Muscle of back (tissue), 11 donors: ENCODE results near the gene KANK4. TPM values are rescaled to one million over a fixed set of nuclear protein-coding genes. Genes with fewer than 3 reads are reported as not detected.

Experiments
- DNase-seq, 3 donors: peaks; one replicate each; pipeline versions ENCODE4 v3.0.0 to v3.0.0-alpha.2; 2013
- polyA plus RNA-seq, 10 donors: library from polyadenylated mRNA; unstranded; fragments of 120-200 nt; gene quantifications; one replicate each; pipeline ENCODE4 v1.2.1, GENCODE V29; 2013; ENCODE audit not compliant: insufficient read length in 10 of 10

KANK4 gene
- polyA plus RNA-seq, 10 donors: 8.2 to 14.2 (median 10.8) TPM

DNA sequence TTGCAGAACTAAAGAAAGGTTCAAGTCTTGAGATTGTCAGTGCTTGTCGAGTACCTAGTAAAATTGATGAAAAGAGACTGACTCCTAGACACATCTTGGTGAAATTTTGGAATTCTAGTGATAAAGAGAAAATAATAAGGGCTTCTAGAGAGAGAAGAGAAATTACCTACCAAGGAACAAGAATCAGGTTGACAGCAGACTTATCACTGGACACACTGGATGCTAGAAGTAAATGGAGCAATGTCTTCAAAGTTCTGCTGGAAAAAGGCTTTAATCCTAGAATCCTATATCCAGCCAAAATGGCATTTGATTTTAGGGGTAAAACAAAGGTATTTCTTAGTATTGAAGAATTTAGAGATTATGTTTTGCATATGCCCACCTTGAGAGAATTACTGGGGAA is 108.3 kb downstream of the KANK4 start:
- no peak for DNase-seq

DNA sequence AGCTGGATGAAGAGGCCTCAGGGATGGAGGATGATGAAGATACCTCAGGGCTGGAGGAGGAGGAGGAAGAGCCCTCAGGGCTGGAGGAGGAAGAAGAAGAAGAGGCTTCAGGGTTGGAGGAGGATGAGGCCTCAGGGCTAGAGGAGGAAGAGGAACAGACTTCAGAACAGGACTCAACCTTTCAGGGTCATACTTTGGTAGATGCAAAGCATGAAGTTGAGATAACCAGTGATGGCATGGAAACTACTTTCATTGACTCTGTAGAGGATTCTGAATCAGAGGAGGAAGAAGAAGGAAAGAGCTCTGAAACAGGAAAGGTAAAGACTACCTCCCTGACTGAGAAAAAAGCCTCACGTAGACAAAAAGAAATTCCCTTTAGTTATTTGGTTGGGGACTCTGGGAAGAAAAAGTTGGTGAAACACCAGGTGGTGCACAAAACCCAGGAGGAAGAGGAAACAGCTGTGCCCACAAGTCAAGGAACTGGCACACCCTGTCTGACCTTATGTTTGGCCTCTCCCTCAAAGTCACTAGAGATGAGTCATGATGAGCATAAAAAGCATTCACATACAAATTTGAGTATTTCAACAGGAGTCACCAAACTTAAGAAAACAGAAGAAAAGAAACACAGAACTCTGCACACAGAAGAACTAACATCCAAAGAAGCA is 109.2 kb downstream of the KANK4 start:
- DNase-seq: no peak

DNA sequence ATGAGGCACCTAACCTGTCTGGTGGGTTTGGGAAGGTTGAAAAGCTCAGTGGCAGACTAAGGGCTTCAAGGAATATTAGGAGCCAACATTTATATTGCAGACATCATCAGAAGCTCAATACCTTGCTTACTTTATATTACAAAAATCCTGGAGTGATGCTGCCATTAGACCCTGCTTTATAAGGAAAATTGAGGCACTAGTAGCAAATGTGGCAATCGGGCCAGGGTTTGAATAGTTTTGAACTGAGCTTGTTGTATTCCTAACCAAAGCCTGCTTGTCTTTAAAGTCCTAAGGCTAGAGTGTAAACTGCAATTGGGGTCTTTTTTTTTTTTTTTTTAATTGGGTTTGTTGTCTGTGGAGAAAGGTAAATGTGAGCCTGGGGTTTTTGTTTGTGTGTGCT is 110.3 kb downstream of the KANK4 start:
- DNase-seq: no peak

- DNase-seq: no peak
Measured at GRCh38 chr1:62208087-62208486, 111.1 kb downstream of the KANK4 start.

GRCh38 chr1:62207187-62207586 is 112.0 kb downstream of the KANK4 start:
- DNase-seq: no peak

DNA sequence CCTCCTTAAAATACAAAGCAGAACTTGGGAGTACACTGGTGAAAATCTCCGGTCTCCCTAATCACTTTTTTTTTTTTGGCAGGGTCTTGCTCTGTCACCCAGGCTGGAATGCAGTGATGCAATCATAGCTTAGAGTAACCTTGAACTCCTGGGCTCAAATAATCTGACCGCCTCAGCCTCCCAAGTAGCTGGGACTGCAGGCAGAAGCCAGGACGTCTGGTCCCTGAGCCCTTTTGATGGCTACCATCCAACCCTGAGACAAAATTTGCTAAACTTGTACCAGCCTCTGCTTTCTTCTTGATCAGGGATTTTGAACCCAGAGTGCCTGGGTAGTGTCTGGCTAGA is 120.5 kb downstream of the KANK4 start:
- no peak for DNase-seq

DNA sequence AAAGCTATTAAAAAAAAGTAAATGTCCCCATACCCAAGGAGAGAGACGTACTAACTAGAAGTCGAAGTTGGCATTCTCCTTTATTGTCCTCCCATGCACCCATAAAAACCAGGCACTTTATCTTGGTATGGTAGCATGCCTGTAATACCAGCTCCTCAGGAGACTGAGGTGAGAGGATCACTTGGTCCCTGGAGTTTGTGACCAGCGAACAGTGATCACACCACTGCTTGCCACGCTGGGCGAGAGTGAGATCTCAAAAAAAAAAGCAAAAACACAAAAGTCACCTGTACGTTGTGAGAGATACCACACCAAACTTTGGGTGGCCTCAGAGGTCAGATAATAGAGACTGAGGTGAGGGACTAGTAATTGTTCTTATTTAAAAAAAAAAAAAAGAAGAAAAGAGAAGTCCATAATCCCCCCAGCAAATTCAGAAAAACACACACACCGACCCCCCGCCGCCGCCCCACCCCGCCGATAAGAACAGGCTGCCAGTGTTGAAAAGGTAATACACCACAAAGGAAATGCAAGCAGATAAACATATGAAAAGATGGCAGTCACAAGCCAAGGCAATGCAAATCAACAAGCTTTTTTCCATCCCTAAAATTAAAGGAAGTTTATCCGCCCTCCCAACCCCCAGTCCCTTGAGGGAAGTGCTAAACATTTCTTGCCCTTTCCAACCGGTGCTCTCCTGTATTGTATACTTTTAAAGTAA is 121.0 kb downstream of the KANK4 start:
- DNase-seq: peak in 1 of 3 donors; percentile 26

GRCh38 chr1:62196086-62196690 is 123.0 kb downstream of the KANK4 start:
- no peak for DNase-seq

DNA sequence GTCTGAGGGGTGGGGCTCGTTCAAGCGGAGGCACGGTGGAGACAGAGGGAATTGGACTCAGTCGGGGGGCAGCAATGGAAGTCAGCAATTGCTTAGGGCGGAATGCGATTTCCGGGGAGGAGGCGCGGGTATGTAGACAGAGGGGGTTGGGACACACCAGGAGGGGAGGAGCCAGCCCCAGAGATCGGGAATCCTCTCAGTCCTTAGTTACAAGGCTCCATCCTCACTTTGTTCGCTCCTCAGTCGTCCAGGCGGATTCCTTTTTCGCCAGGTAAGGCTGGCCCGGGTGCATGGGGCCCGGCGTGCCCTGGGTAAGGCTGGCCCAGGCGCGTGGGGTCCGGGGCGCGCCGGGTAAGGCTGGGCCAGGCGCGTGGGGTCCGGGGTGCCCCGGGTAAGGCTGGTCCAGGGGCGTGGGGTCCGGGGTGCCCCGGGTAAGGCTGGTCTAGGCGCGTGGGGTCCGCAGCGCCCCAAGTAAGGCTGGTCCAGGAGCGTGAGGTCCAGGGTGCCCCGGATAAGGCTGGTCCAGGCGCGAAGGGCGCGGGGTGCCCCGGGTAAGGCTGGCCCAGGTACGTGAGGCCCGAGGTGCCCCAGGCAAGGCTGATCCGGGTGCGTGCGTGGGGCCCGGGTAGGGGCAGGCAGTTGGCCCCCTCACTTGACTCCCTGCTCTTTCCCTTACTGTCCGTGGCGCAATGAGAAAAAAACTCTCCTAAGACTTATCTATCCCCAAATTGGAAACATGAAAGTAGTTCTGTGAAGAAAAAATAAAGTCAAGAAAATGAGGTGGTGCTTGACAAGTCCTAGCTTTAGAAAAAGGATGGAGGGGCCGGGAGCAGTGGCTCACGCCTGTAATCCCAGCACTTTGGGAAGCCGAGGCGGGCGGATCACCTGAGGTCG is 124.3 kb downstream of the KANK4 start, which contains the start of gene L1TD1:
Gene L1TD1, plus strand, starts transcription at position 199 of the 894 bp plus-strand sequence. CDS start 11,780 bp downstream, outside the sequence.
- DNase-seq: peak; percentile 19 to 65 (median 33)

- DNase-seq: no peak
Measured at GRCh38 chr1:62188111-62188510, 131.1 kb downstream of the KANK4 start.

DNA sequence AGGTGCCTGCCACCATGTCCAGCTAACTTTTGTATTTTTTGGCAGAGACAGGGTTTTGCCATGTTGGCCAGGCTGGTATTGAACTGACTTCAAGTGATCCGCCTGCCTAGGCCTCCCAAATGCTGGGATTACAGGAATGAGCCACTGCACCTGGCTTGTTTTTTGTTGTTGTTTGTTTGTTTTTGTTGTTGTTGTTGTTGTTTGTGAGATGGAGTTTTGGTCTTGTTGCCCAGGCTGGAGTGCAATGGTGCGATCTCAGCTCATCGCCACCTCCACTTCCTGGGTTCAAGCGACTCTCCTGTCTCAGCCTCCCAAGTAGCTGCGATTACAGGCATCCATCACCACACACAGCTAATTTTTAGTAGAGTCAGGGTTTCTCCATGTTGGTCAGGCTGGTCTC is 131.7 kb downstream of the KANK4 start:
- DNase-seq: no peak

Other genes with a start within 250 kb of the KANK4 start
- gene L1TD1, start 124.6 kb downstream of the KANK4 start, polyA plus RNA-seq: 1 to 10 TPM in 8 of 10 donors, under 1 TPM in 2; 0.88 to 4.7 (median 1.5) TPM
- gene USP1, start 117.6 kb upstream of the KANK4 start, polyA plus RNA-seq: 10 to 100 TPM; 35.7 to 54.7 (median 45.0) TPM